Neuronal stem cell (in vitro differentiated cells): ENCODE measurements around the gene TPSB2.
"Not testable (repeated sequence)": the region's sequence is repeated elsewhere in the genome, so short reads cannot be mapped to it uniquely, and the experiment has no call there.

Experiments used
- DNase-seq: peaks from one replicate; pipeline ENCODE4 v3.0.0-alpha.2; 2013; ENCODE audit warnings: low spot score
- H2AFZ ChIP-seq: one replicate; pipeline ENCODE4 v1.6.1; 2013; ENCODE audit warnings: mild to moderate bottlenecking, low read length, inconsistent platforms
- H2AK5ac ChIP-seq: 2 replicates; pipeline ENCODE4 v1.6.1; 2013; ENCODE audit warnings: low read depth, mild to moderate bottlenecking, inconsistent platforms, low read length, moderate library complexity, mixed read lengths
- H2BK120ac ChIP-seq: 2 replicates; pipeline ENCODE4 v1.6.1; 2013; ENCODE audit warnings: low read depth, mild to moderate bottlenecking, inconsistent platforms, low read length, moderate library complexity, mixed read lengths
- H2BK12ac ChIP-seq: one replicate; pipeline ENCODE4 v1.6.1; 2013; ENCODE audit warnings: low read length, inconsistent platforms
- H2BK15ac ChIP-seq: 2 replicates; pipeline ENCODE4 v1.6.1; 2013; ENCODE audit warnings: mild to moderate bottlenecking, low read length, inconsistent platforms, mixed read lengths
- H2BK5ac ChIP-seq: one replicate; pipeline ENCODE4 v1.6.1; 2013; ENCODE audit warnings: inconsistent platforms, mild to moderate bottlenecking, low read length, moderate library complexity
- H3K14ac ChIP-seq: one replicate; pipeline ENCODE4 v1.6.1; 2013; ENCODE audit warnings: low read length, inconsistent platforms
- H3K18ac ChIP-seq: 2 replicates; pipeline ENCODE4 v1.6.1; 2013; ENCODE audit warnings: low read length, inconsistent platforms
- H3K23ac ChIP-seq: 2 replicates; pipeline ENCODE4 v1.6.1; 2013; ENCODE audit warnings: low read depth, mild to moderate bottlenecking, mixed read lengths, low read length, inconsistent platforms; ENCODE audit not compliant: poor library complexity
- H3K27ac ChIP-seq: replicated peaks from 3 replicates; pipeline ENCODE4 v1.5.1; 2013; ENCODE audit warnings: low read length, inconsistent platforms
- H3K27me3 ChIP-seq, 3 experiments: 2 replicates each; pipeline ENCODE4 v1.6.1; 2013; ENCODE audit warnings: low read length in 3 of 3, mild to moderate bottlenecking in 2 of 3, inconsistent platforms in 1 of 3, low read depth in 1 of 3, mixed read lengths in 1 of 3, moderate library complexity in 1 of 3; ENCODE audit not compliant: control insufficient read depth in 3 of 3, insufficient read depth in 3 of 3
- H3K36me3 ChIP-seq, 2 donors: replicated peaks in 1 of 2; 2 replicates each; pipeline ENCODE4 v1.6.1; 2013; ENCODE audit warnings: low read length in 2 of 2; ENCODE audit not compliant: control insufficient read depth in 2 of 2, insufficient read depth in 2 of 2
- H3K4ac ChIP-seq: 2 replicates; pipeline ENCODE4 v1.6.1; 2013; ENCODE audit warnings: inconsistent platforms, mild to moderate bottlenecking, low read length, moderate library complexity
- H3K4me1 ChIP-seq, 2 donors: 1 replicate in 1 of 2; 2 replicates in 1 of 2; pipeline ENCODE4 v1.6.1; 2013; ENCODE audit warnings: low read length in 2 of 2, low read depth in 1 of 2; ENCODE audit not compliant: control insufficient read depth in 2 of 2, insufficient read depth in 1 of 2
- H3K4me2 ChIP-seq: one replicate; pipeline ENCODE4 v1.6.1; 2013; ENCODE audit warnings: mild to moderate bottlenecking, low read length, inconsistent platforms; ENCODE audit not compliant: insufficient read depth, poor library complexity, severe bottlenecking
- H3K4me3 ChIP-seq, 2 donors: 2 replicates each; pipeline ENCODE4 v1.5.1; 2013; ENCODE audit warnings: low read length in 2 of 2, mild to moderate bottlenecking in 2 of 2, inconsistent platforms in 1 of 2, moderate library complexity in 1 of 2
- H3K79me1 ChIP-seq: one replicate; pipeline ENCODE4 v1.6.1; 2013; ENCODE audit warnings: low read depth, mild to moderate bottlenecking, inconsistent platforms, low read length, moderate library complexity
- H3K9ac ChIP-seq: one replicate; pipeline ENCODE4 v1.6.1; 2013; ENCODE audit warnings: mild to moderate bottlenecking, low read depth, low read length, inconsistent platforms; ENCODE audit not compliant: poor library complexity
- H3K9me3 ChIP-seq, 2 donors: replicated peaks in 1 of 2; 2 replicates each; pipeline versions ENCODE3 to v1.6.1; 2013; ENCODE audit warnings: low read length in 2 of 2, mild to moderate bottlenecking in 2 of 2, inconsistent platforms in 1 of 2, low read depth in 1 of 2, mixed read lengths in 1 of 2, moderate library complexity in 1 of 2; ENCODE audit not compliant: control insufficient read depth in 2 of 2, insufficient read depth in 1 of 2
- H4K8ac ChIP-seq: one replicate; pipeline ENCODE4 v1.6.1; 2013; ENCODE audit warnings: low read depth, mild to moderate bottlenecking, inconsistent platforms, low read length, moderate library complexity
- H4K91ac ChIP-seq: one replicate; pipeline ENCODE4 v1.6.1; 2013; ENCODE audit warnings: low read length, low read depth, mild to moderate bottlenecking, inconsistent platforms; ENCODE audit not compliant: poor library complexity
- WGBS, 2 donors: extraction: QIAGEN DNeasy Blood & Tissue Kit; methylation state at CpG; one replicate each; pipeline ENCODE4 v1.1.7; 2013; ENCODE audit warnings: missing lambda C conversion rate in 2 of 2, mixed read lengths in 1 of 2; ENCODE audit not compliant: insufficient read length in 2 of 2, insufficient replicate concordance in 1 of 2; ENCODE audit errors: extremely low coverage in 2 of 2; 5-methylcytosine and 5-hydroxymethylcytosine counted together

The TPSB2 gene

DNA sequence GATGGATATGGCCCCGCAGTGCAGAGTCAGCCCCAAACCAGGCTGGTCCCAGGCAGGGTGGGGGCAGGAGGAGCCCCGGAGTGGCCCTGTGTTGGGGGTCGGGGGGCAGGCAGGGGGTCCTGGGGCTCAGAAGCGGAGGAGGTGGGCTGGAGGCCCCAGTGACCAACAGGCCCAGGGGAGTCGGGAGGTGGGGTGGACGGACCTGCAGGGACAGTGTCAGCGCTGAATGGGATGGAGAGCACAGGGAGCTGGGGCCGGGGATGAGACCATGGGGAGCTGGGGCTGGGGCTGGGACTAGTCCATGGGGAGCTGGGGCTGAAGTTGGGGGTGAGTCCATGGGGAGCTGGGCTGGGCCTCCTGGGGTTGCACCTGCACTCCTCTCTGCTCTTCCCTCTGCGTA lies 9.6 kb upstream of the TPSB2 start:
- H4K8ac ChIP-seq, H3K4me3 ChIP-seq, H3K27ac ChIP-seq, H3K27me3 ChIP-seq, DNase-seq, H3K4me1 ChIP-seq, H3K9ac ChIP-seq, H2BK5ac ChIP-seq, H3K18ac ChIP-seq, H3K79me1 ChIP-seq, H3K4ac ChIP-seq, H2BK120ac ChIP-seq, H3K14ac ChIP-seq, H2AK5ac ChIP-seq, H3K23ac ChIP-seq, H2AFZ ChIP-seq, H3K9me3 ChIP-seq, H4K91ac ChIP-seq, H3K4me2 ChIP-seq, H2BK15ac ChIP-seq, H3K36me3 ChIP-seq, H2BK12ac ChIP-seq: not testable (repeated sequence)
- no CpG with 5 or more reads among the region's 9 CpGs for WGBS, 2 donors

DNA sequence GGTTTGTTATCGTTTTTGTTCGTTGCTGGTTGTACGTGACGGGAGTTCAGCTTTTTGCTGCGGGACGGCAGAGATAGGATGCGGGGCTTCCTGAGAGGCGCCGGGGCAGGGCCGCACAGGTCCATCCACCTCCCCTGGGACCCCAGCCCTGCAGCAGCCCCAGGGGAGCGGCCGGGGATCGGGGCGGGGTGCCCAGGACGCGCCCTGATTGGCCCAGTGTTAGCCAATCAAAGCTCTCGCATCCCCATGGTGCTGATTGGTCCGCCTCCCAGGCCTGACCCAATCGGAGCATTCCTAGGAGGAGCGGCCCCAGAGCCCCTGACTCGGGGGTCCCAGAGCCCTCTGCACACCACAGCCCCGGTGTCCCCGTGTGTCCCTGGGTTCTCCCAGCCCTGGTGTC lies 8.9 kb upstream of the TPSB2 start:
- DNase-seq, H3K4me1 ChIP-seq, H3K79me1 ChIP-seq, H2BK120ac ChIP-seq, H3K9ac ChIP-seq, H3K27me3 ChIP-seq, H3K4me3 ChIP-seq, H3K4me2 ChIP-seq, H3K27ac ChIP-seq, H4K8ac ChIP-seq, H3K4ac ChIP-seq, H2BK12ac ChIP-seq, H3K23ac ChIP-seq, H3K14ac ChIP-seq, H3K9me3 ChIP-seq, H3K36me3 ChIP-seq, H2AK5ac ChIP-seq, H4K91ac ChIP-seq, H3K18ac ChIP-seq, H2BK15ac ChIP-seq, H2BK5ac ChIP-seq, H2AFZ ChIP-seq: not testable (repeated sequence)
- WGBS, 2 donors, result no CpG with 5 or more reads among the region's 23 CpGs

DNA sequence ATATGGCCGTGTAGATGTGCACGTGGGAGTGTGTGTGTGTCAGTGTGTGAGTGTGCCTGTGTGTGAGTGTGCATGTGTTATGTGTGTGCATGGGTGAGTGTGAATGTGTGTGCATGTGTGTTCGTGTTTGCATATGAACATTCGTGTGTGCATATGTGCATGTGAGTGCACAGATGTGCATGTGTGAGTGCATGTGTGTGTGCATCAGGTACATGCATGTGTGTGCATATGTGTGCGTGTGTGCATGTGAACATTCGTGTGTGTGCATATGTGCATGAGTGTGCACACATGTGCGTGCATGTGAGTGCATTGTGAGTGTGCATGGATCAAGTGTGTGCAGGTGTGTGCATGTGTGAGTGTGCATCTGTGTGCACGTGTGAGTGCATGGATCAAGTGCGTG lies 8.0 kb upstream of the TPSB2 start:
- Histone ChIP-seq H3K79me1 (no peaks in the 10 kb centered on the region), H2BK5ac (no peak overlapping the region), H3K4me3 (peak overlapping the region in 1 of 2 donors; percentile 73), H3K9me3 (peaks cover 0 to 3% of the 10 kb centered on the region in 2 donors), H3K4me1 (peaks cover 0 to 2% of the 10 kb centered on the region in 2 donors), H3K4me2 (no peak overlapping the region), H3K27me3 (peaks cover 0 to 3% (median 0%) of the 10 kb centered on the region in 3 experiments), H3K18ac (no peak overlapping the region), H2BK12ac (no peak overlapping the region), H3K27ac (no peak overlapping the region), H3K9ac (peak overlapping the region; percentile 50), H2BK120ac (no peak overlapping the region), H2AFZ (no peak overlapping the region), H3K14ac (no peak overlapping the region), H2AK5ac (no peak overlapping the region), H3K36me3 (peaks cover 0 to 2% of the 10 kb centered on the region in 2 donors), H4K91ac (no peak overlapping the region), H2BK15ac (no peak overlapping the region), H3K4ac (no peak overlapping the region), H4K8ac (peak overlapping the region; percentile 70), H3K23ac (peak overlapping the region; percentile 1)
- no peak for DNase-seq
- WGBS, 2 donors, result no CpG with 5 or more reads among the region's 9 CpGs

- not testable (repeated sequence) for H3K23ac ChIP-seq, H3K27ac ChIP-seq, DNase-seq, H3K4me3 ChIP-seq, H3K36me3 ChIP-seq, H4K91ac ChIP-seq, H2BK120ac ChIP-seq, H3K9ac ChIP-seq, H3K4ac ChIP-seq, H4K8ac ChIP-seq, H3K27me3 ChIP-seq, H3K18ac ChIP-seq, H2AFZ ChIP-seq, H2BK5ac ChIP-seq, H2BK12ac ChIP-seq, H2AK5ac ChIP-seq, H3K4me1 ChIP-seq, H3K9me3 ChIP-seq, H3K14ac ChIP-seq, H2BK15ac ChIP-seq, H3K79me1 ChIP-seq, H3K4me2 ChIP-seq
- WGBS, 2 donors, result no CpG with 5 or more reads among the region's 29 CpGs
Measured at GRCh38 chr16:1236659-1237058, 6.7 kb upstream of the TPSB2 start.
